ENCODE data around the gene SNU13.

- TF ChIP-seq CTCF (IDR thresholded peaks at IDR 0.05) (no peak), POLR2A (IDR thresholded peaks at IDR 0.05) (no peak)
Measured at GRCh38 chr22:41722496-41722895, 33.8 kb upstream of the SNU13 start.
